Amniotic epithelial cell (primary cell): Measurements from ENCODE around the gene LSR.
"Not testable (repeated sequence)": the region's sequence is repeated elsewhere in the genome, so short reads cannot be mapped to it uniquely, and the experiment has no call there.

ENCODE experiments used
- DNase-seq: peaks from one replicate; pipeline ENCODE4 v3.0.0-alpha.2; 2010; ENCODE audit warnings: low read depth

Gene LSR

DNA sequence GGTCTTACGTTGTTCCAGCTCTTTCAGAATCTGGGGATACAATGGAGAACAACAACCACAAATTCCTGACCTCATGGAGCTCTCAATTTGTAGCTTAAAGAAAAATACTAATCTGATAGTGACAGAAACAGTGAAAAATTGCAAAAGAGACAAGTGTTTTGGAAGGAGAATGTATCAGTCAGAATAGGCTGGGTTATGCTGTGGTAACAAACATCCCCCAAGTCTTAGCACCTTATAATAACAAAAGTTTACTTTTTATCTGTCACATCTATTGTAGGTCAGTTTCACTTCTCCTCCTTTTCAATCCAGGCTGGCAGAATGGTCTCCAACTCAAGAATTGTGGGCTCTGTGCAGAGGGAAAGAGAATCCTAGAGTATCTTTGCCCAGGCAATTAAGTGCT lies 29.8 kb upstream of the LSR start:
- DNase-seq: no peak

- DNase-seq: no peak
Observed at GRCh38 chr19:35220315-35220921, 28.4 kb upstream of the LSR start.

DNA sequence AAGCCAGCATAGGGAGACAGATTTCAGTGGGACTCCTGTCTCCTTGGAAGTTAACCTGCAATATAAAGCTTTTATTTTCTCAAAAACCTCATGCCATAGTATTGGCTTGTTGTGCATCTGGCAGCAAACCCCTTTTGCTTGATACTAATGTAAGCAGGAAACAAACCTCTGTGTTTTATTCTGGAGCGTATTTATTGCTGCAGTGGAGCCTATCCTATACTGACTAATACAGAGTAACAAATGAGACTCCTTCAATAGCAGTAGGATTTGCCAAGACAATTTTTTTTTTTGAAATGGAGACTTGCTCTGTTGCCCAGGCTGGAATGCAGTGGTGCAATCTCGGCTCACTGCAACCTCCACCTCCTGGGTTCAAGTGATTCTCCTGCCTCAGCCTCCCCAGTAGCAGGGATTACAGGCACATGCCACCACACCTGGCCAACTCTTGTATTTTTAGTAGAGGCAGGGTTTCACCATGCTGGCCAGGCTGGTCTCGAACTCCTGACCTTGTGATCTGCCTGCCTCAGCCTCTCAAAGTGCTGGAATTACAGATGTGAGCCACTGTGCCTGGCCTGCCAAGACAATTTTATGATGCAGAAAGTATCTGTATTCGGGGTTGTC lies 27.7 kb upstream of the LSR start:
- not testable (repeated sequence) for DNase-seq

DNA sequence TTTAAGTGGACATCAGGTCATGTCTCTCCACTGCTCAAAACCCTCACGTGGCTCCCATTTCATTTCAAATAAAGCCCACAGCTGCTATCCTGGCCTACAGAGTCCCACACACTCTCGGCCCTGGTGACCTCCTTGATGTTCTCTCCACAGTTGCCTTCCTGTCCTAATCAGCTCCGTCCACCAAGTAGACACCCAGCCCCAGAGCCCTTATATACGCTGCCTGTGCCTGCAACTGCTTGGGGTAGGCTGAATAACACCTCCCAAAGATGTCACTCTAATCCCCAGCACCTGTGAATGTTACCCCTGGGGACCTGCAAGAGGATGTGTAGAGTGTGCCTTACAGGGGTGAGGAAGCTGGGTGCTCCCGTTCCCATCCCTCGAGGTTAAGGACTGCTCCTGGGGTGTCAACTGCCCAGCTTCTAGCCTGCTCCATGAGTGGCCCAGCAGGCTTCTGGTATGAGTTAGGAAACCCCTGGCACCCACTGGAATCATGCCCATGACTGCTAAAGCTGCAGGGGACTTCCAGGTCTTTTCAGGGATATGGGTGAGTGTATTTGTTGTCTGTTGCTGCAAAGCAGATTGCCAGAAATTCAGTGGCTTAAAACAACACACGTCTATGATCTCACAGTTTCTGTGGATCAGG lies 26.3 kb upstream of the LSR start:
- no peak for DNase-seq

DNA sequence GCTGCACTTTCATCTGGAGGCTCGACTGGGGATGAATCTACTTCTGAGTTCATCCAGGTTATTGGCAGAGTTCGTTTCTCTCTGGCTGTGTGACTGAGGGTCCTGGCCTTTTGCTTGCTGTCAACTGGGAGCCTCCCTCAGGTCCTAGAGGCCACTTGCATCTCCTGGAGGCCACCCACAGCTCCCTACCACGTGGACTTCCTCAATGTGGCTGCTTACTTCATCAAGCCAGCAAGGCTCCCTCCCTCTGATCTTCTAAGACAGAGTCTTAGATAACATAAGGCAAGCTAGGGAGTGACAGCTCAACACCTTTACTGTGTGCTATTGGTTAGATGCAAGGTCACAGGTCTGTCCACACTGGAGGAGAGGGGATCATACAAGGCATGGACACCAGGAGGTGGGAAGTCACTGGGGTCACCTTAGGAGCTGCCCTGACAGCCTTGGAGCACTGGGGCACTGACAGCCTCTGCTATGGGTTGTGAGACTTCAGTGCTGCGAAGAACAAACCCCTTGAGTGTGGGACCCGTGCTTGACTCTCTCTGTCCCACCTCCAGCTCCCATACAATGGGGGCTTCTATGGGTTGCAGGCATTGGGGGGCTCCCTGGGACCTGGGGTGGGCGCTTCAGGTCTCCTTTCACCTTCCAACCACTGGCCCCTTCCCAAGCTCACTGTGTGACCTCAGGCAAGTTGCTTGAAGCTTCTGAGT lies 25.6 kb upstream of the LSR start:
- no peak for DNase-seq

DNA sequence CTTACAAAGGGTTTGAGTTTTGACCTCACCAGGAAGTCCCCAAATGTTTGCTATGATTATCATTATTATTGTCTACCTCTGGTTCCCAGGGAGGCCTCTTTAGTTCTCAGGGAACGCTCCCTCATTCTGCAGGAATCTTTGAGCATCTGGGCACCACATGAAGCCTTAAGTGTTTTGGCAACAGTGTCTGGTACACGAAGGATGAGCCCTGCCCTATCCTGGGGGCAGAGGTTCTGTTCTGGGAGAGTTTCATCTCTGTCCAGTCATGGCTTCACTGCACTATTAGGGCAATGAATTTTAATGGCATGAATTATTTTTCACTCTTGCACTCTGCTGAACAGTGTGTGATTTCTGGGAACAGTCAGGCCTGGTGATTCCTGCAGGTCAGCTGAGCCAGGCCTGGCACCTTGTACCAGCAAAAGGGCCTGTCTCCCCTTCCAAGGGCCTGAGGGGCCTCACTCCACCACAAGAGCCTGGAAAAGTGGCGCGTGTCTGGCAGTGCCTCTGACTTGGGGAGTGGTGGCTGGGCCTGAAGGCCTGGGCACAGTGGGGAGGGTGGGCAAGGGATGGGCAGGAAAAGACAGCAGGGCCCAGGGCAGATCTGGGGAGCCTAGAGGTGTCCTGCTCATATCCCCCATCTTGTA lies 24.8 kb upstream of the LSR start:
- no peak for DNase-seq

GRCh38 chr19:35224681-35225571 lies 23.9 kb upstream of the LSR start:
- no peak for DNase-seq

DNA sequence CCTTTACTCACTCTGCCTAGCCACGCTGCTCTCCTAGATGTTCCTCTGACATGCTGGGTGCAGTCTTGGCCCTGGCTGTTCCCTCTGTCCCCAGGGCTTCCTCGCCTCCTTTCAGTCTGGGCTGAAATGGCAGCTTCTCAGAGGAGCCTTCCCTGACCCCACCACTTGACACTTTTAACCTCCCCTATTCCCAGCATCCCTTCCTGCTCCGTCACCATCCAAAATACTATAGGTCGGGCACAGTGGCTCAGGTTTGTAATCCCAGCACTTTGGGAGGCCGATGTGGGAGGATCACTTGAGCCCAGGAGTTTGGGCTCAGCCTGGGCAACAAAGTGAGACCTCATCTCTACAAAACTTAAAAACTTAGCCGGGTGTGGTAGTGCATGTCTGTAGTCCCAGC lies 22.9 kb upstream of the LSR start:
- no peak for DNase-seq

DNA sequence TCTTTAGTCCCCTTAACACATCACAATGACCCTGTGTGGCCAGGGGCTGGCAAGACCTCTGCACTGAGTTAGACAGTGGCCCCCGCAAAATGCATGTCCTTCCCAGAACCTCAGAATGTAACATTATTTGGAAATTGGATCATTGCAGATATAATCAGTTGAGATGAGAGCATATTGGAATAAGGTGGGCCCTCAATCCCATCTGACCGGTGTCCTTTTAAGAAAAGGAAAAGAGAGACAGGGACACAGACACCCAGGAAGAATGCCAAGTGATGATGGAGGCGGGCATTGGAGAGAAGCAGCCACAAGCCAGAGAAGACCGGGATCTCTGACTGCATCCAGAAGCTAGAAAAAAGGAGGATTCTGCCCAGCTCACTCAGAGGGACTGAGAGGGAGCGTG lies 22.1 kb upstream of the LSR start:
- DNase-seq: no peak

GRCh38 chr19:35228177-35228930 lies 20.4 kb upstream of the LSR start, which contains the start of gene FAM187B:
TSS of gene FAM187B (minus strand) at chr19:35228739. CDS start at chr19:35228680, 59 bp downstream.
- no peak for DNase-seq

DNA sequence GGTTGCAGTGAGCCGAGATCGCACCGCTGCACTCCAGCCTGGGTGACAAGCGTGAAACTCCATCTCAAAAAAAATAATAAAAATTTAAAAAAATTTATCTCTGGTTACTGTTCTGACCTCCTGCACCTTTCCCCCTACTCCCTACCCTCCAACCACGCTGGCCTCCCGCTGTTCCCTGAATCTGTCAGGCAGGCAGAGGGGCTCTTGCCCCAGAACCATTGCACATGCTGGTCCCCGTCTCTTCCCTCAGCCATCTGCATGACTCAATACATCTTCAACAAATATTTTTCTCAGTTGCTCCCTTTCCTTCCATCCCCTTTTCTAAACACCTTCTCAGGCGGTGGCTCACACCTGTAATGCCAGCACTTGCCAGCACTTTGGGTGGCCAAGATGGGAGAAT lies 19.2 kb upstream of the LSR start:
- no peak for DNase-seq

DNA sequence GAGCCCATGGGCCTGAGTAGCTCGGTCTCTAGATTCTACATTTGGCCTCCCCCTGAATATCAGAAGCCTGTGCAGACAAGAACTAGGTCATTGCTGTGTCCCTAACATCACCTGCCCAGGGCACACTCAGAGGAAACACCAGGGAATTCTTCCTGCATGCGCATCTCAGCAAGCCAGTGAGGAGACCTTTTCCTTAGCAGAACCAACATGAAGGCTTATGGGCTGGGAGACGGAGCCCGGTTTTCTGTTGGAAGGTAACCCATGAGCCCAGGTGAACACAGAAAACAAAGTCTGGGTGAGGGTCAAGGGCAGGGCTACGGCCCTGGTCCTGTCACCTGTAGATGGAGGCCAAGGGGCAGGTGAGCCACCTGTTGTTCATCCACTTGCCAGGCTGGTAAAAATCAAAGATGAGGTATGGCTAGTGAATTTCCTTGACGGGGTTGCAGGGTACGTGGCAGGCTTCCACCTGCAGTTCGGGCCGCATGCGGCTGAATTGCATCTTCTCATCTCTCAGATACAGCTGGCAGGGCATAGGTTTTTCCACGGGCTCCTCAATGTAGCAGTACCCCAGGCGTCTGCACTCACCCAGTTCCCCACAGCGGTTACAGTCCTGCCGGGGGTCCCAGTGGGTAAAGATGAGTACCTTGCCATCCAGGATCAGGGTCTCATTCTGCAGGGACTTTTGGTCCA lies 16.7 kb upstream of the LSR start:
- no peak for DNase-seq

DNA sequence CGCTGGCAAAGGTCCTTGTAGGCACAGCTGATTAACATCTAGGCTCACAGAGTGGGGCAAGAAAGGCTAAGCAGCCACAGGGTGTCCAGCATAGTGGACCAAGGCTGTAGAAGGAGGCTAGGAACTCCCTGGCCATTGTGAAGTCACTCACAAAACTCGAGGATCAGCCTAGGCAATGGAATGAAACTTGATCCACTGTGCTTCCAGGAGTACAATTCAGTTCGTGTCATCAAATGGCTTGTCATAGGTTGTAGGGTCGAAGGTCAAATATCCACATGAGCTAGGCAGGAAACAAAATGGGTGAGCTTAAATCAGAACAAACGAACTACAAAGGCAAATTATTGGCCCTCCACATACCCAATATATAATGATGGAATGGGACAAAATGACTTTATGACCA lies 15.9 kb upstream of the LSR start:
- no peak for DNase-seq

DNA sequence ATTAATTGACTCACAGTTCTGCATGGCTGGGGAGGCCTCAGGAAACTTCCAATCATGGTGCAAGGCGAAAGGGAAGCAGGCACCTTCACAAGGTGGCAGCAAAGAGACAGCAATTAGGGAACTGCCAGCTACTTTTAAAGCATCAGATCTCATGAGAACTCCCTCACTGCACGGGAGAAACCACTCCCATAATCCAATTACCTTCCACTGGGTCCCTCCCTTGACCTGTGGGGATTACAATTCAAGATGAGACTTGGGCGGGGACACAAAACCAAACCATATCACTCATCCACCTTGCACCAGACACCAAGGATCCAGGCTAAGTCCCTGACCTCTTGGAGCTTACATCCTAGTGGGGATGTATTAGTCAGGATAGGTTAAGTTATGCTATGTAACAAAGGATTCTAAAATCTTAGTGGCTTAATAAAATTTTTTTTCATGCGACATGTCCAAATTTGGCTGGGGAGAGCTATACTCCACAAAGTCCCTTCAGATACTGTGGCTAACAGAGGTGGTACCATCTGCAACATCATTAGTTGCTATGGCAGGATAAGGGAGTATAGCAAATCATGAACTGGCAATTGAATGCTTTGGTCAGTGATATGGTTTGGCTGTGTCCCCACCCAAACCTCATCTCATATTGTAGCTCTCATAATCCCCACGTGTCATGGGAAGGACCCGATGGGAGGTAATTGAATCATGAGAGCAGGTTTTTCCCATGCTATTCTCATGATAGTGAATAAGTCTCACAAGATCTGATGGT lies 12.0 kb upstream of the LSR start:
- no peak for DNase-seq

DNA sequence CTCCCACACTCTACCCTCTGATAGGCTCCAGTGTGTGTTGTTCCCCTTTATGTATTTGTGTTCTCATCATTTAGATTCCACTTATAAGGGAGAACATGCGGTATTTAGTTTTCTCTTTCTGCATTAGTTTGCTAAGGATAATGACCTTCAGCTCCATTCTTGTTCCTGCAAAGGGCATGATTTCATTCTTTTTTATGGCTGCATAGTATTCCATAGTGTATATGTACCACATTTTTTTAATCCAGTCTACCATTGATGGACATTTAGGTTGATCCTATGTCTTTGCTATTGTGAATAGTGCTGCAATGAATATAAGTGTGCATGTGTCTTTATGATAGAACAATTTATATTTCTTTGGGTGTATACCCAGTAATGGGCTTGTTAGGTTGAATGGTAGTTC lies 9.2 kb upstream of the LSR start:
- not testable (repeated sequence) for DNase-seq

- no peak for DNase-seq
Observed at GRCh38 chr19:35240327-35240726, 8.5 kb upstream of the LSR start.

- no peak for DNase-seq
Observed at GRCh38 chr19:35241417-35241816, 7.4 kb upstream of the LSR start.

DNA sequence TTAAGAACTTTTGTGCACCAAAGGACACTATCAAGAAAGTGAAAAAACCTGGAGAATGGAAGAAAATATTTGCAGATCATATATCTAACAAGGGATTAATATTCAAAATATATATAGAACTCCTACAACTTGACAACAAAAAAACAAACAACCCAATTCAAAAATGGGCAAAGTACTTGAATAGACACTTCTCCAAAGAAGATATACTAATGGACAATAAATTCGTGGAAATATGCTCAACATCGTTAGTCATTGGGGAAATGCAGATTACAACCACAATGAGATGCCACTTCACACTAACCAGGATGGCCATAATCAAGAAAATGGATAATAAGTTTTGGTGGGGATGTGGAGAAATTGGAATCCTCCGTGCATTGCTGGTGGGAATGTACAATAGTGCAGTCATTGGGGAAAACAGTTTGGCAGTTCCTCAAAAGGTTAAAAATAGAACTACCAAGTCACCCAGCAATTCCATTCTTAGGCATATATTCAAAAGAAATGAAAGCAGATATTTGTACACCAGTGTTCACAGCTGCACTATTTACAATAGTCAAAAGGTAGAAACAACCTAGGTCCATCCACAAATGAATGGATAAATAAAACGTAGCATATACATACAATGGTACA lies 2.2 kb upstream of the LSR start:
- no peak for DNase-seq
